Activated B cell treated with CpG ODN at 0.5 μM for 24 hours (primary cell): ENCODE results near the gene FRMD5. TPM values are rescaled to one million over a fixed set of nuclear protein-coding genes. Genes with fewer than 3 reads are reported as not detected.

Source experiments
- ATAC-seq: fragments of 200-7000 bp; cut with Tn5 transposase; one replicate; pipeline ENCODE4 v1.10.0; 2021; ENCODE audit warnings: low read depth, mild to moderate bottlenecking, moderate library complexity
- CTCF ChIA-PET: fragments of 350-600 bp; sonication (Branson Sonifier 250); formaldehyde crosslinking; loops from one replicate; lab custom pipeline; 2021; ENCODE audit warnings: antibody characterized with exemption; lab: Charles Lee
- POLR2A ChIA-PET: fragments of 350-600 bp; sonication (Branson Sonifier 250); formaldehyde crosslinking; loops from one replicate; lab custom pipeline; 2021; ENCODE audit warnings: antibody characterized with exemption; lab: Charles Lee
- DNase-seq: peaks from one replicate; pipeline ENCODE4 v3.0.0; 2022
- H3K27ac Mint-ChIP-seq: one replicate; pipeline ENCODE4 v1.8.0; 2020; ENCODE audit warnings: mixed read lengths
- H3K27me3 Mint-ChIP-seq: one replicate; pipeline ENCODE4 v1.8.0; 2021; ENCODE audit warnings: mixed read lengths
- H3K36me3 Mint-ChIP-seq: one replicate; pipeline ENCODE4 v1.8.0; 2021; ENCODE audit warnings: low read depth, mixed read lengths
- H3K4me1 Mint-ChIP-seq: one replicate; pipeline ENCODE4 v1.8.0; 2021; ENCODE audit warnings: mixed read lengths
- H3K4me3 Mint-ChIP-seq: one replicate; pipeline ENCODE4 v1.8.0; 2020; ENCODE audit warnings: mild to moderate bottlenecking, mixed read lengths
- H3K9me3 Mint-ChIP-seq: one replicate; pipeline ENCODE4 v1.8.0; 2020; ENCODE audit warnings: mixed read lengths
- intact Hi-C: fragments of 100-400 bp; cut with micrococcal nuclease; formaldehyde crosslinking; loops from one replicate; pipeline ENCODE4 v1.15.1; 2024
- total RNA-seq: library from RNA; stranded (reverse); gene quantifications from 2 replicates; pipeline ENCODE4 v1.2.3, GENCODE V29; 2022
- TF ChIP-seq, protein P1 (sequence below): fragments of 200-600 bp; IDR thresholded peaks from one replicate; pipeline ENCODE4 v1.8.0; 2022; ENCODE audit warnings: antibody characterized with exemption, mild to moderate bottlenecking

Gene FRMD5
- total RNA-seq, 1 donor from 2014 or later = 0.53 TPM

DNA sequence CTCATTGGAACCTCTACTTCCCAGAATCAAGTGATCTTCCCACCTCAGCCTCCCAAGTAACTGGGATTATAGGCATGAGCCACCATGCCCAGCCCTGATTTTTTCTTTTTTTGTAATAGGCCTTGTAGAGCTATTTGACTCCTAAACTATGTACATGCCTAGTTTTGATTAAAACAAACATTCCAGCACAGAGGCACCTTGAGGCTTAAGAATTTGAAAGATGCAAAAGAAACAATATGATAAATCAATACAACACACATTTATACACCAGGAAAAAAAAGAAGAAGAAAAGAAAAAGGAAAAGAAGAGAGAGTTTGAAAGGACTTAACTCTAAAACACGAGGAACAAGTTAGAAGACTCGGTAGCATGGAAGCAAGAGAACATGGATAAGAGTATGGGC lies 13.9 kb upstream of the FRMD5 start:
- intact Hi-C loops = no loop called here
- Mint-ChIP-seq H3K36me3 (no peaks in the 10 kb centered on the region), H3K27me3 (peaks cover 16% of the 10 kb centered on the region), H3K4me1 (no peaks in the 10 kb centered on the region), H3K27ac (no peak overlapping the region), H3K4me3 (no peak overlapping the region), H3K9me3 (no peaks in the 10 kb centered on the region)
- POLR2A ChIA-PET = no interaction called here
- CTCF ChIA-PET = no interaction called here
- ATAC-seq (no peak), DNase-seq (no peak)
- TF ChIP-seq, protein P1, sequence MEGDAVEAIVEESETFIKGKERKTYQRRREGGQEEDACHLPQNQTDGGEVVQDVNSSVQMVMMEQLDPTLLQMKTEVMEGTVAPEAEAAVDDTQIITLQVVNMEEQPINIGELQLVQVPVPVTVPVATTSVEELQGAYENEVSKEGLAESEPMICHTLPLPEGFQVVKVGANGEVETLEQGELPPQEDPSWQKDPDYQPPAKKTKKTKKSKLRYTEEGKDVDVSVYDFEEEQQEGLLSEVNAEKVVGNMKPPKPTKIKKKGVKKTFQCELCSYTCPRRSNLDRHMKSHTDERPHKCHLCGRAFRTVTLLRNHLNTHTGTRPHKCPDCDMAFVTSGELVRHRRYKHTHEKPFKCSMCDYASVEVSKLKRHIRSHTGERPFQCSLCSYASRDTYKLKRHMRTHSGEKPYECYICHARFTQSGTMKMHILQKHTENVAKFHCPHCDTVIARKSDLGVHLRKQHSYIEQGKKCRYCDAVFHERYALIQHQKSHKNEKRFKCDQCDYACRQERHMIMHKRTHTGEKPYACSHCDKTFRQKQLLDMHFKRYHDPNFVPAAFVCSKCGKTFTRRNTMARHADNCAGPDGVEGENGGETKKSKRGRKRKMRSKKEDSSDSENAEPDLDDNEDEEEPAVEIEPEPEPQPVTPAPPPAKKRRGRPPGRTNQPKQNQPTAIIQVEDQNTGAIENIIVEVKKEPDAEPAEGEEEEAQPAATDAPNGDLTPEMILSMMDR = no peak

DNA sequence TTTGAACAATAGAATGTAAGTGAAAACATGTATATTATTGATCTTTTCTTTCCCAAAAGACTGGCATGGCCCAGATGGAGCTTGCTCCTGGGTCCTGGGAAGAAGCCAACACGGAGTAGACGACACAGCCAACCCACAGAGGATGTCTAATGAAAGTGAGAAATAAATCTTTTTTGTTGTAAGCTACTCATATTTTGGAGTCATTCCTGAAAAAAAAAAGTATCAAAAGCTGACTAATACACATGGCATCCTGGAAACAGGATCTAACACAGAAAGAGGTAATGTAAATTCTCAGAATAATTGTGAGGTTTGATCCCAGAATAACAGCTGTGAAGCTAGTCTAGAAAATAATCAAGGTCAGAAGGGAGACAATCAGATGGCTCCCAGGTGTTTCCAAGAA lies 12.6 kb upstream of the FRMD5 start:
- ChIA-PET POLR2A (interaction anchor here (0.6 kb wide), 1 partner anchor 10 kb away, joined by 5 read pairs; no protein-coding TSS in a partner anchor), CTCF (no interaction called here)
- Mint-ChIP-seq H3K36me3 (no peaks in the 10 kb centered on the region), H3K27ac (no peak overlapping the region), H3K9me3 (no peaks in the 10 kb centered on the region), H3K27me3 (peaks cover 18% of the 10 kb centered on the region), H3K4me1 (no peaks in the 10 kb centered on the region), H3K4me3 (no peak overlapping the region)
- DNase-seq (no peak), ATAC-seq (no peak)
- intact Hi-C loops = no loop called here
- TF ChIP-seq, protein P1 = no peak

DNA sequence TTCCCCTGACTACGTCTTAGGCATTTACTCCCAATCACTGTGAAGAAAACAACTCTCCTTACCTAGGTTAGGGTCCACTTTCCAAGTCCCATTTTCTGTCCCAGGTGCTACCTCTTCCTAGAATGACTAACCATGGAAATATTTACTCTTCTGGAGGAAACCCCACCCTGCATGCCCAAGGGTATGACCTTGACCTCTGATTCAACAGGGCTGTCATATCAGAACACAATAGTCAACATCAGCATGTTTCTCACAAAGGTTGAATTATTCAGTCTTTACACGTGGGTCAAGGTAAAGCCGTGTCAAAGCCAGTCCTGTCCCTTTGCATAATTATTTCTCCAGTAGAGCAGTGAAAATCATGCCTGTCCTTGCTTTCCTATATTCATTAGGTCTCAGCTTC lies 4.3 kb upstream of the FRMD5 start:
- peaks cover 10% of the 10 kb centered on the region for H3K4me1 Mint-ChIP-seq
- H3K36me3 Mint-ChIP-seq = no peaks in the 10 kb centered on the region
- no peak for DNase-seq
- no peak overlapping the region for H3K4me3 Mint-ChIP-seq
- ChIA-PET POLR2A (no interaction called here), CTCF (no interaction called here)
- intact Hi-C loops = no loop called here
- peaks cover 41% of the 10 kb centered on the region for H3K27me3 Mint-ChIP-seq
- no peak overlapping the region for H3K27ac Mint-ChIP-seq
- ATAC-seq = no peak
- TF ChIP-seq, protein P1 = no peak
- no peaks in the 10 kb centered on the region for H3K9me3 Mint-ChIP-seq

DNA sequence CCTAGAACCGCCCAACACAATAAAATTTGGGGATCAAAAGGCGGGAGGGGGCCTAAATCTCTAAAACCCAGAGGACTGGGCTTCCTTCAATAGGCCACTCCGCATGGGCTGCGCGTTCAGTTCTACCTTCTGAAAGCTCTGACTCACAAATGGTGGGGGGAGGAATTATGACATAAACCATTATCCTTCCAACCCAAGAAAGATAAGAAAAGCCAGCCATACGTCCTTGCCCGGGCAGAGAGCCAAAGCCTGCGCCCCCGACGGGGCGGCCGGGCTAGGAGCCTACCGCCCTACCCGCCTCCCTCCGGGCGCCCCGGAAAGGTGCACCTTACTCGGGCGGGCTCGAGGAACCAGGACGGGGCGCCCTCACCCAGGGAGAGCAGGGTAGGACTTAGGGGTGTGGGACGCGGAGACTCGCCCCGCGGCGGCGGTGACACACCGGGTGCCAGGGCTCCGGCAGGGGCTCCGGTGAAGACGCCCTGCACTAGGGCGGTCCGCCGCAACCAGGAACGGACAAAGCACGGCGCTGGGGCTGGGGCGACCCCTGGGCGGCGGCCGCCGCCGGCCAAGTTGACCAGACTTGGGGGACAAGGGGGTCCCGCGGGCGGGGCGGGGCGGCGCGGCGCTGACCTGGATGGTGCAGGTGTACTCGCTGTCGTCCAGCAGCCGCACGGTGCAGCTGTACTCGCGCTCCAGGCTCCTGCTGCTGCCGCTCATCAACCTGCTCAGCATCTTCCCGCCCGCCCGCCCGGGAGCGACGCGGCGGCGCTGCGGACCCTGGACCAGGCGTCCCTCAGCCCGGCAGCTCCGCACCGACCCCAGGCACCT lies 534 bp downstream of the FRMD5 start:
- no peak overlapping the region for H3K27ac Mint-ChIP-seq

More for the DNA sequence above, 534 bp downstream of the FRMD5 start:
- peaks cover 18% of the 10 kb centered on the region for H3K4me1 Mint-ChIP-seq
- H3K36me3 Mint-ChIP-seq = no peaks in the 10 kb centered on the region
- ATAC-seq (peak; percentile 10), DNase-seq (peak; percentile 39)
- intact Hi-C loops = loop anchor here (1.0 kb wide), 1 partner anchor 417 kb away; no protein-coding TSS in a partner anchor
- TF ChIP-seq, protein P1 = no peak
- no peaks in the 10 kb centered on the region for H3K9me3 Mint-ChIP-seq
- H3K27me3 Mint-ChIP-seq = peaks cover 51% of the 10 kb centered on the region
- peak overlapping the region; percentile 86 for H3K4me3 Mint-ChIP-seq
- ChIA-PET POLR2A (interaction anchor here (0.6 to 1.4 kb wide), 4 partner anchors 93 to 536 kb away, joined by 3 to 6 read pairs (median 4); partner anchors contain the start of gene GOLM2), CTCF (no interaction called here)
